Embryonic facial prominence (tissue), 1 donor: ENCODE results near the gene DLG2.

ENCODE experiments used
- DNase-seq: peaks from one replicate; pipeline ENCODE4 v3.0.0-alpha.2; 2016; ENCODE audit errors: extremely low spot score

The DLG2 gene

GRCh38 chr11:84564180-84564866 lies 1062.8 kb downstream of the DLG2 start:
- DNase-seq: no peak

- no peak for DNase-seq
Measured at GRCh38 chr11:84563356-84563755, 1063.8 kb downstream of the DLG2 start.

GRCh38 chr11:84560206-84560605 lies 1066.9 kb downstream of the DLG2 start:
- no peak for DNase-seq

GRCh38 chr11:84558085-84558905 lies 1068.8 kb downstream of the DLG2 start:
- no peak for DNase-seq

GRCh38 chr11:84552791-84553190 lies 1074.4 kb downstream of the DLG2 start:
- DNase-seq: no peak

GRCh38 chr11:84549217-84549616 lies 1077.9 kb downstream of the DLG2 start:
- no peak for DNase-seq

GRCh38 chr11:84544566-84544965 lies 1082.6 kb downstream of the DLG2 start:
- DNase-seq: no peak

GRCh38 chr11:84543367-84544159 lies 1083.6 kb downstream of the DLG2 start:
- no peak for DNase-seq

GRCh38 chr11:84541731-84542340 lies 1085.3 kb downstream of the DLG2 start:
- no peak for DNase-seq

- DNase-seq: no peak
Measured at GRCh38 chr11:84536456-84536855, 1090.7 kb downstream of the DLG2 start.

GRCh38 chr11:84532364-84532763 lies 1094.8 kb downstream of the DLG2 start:
- DNase-seq: no peak

GRCh38 chr11:84526250-84526649 lies 1100.9 kb downstream of the DLG2 start:
- no peak for DNase-seq

- DNase-seq: no peak
Measured at GRCh38 chr11:84524422-84525051, 1102.6 kb downstream of the DLG2 start.

GRCh38 chr11:84522331-84522730 lies 1104.8 kb downstream of the DLG2 start:
- DNase-seq: no peak

GRCh38 chr11:84518631-84519183 lies 1108.4 kb downstream of the DLG2 start:
- DNase-seq: no peak

- DNase-seq: no peak
Measured at GRCh38 chr11:84514436-84514835, 1112.7 kb downstream of the DLG2 start.

GRCh38 chr11:84503503-84503902 lies 1123.6 kb downstream of the DLG2 start:
- DNase-seq: no peak

- no peak for DNase-seq
Measured at GRCh38 chr11:84501750-84502149, 1125.4 kb downstream of the DLG2 start.

- DNase-seq: no peak
Measured at GRCh38 chr11:84497981-84498411, 1129.1 kb downstream of the DLG2 start.

GRCh38 chr11:84497181-84497580 lies 1130.0 kb downstream of the DLG2 start:
- no peak for DNase-seq

- no peak for DNase-seq
Measured at GRCh38 chr11:84496122-84496521, 1131.0 kb downstream of the DLG2 start.
